ENCODE data around the gene GP1BB.
"Not testable (repeated sequence)": the region's sequence is repeated elsewhere in the genome, so short reads cannot be mapped to it uniquely, and the experiment has no call there.

Gene GP1BB

DNA sequence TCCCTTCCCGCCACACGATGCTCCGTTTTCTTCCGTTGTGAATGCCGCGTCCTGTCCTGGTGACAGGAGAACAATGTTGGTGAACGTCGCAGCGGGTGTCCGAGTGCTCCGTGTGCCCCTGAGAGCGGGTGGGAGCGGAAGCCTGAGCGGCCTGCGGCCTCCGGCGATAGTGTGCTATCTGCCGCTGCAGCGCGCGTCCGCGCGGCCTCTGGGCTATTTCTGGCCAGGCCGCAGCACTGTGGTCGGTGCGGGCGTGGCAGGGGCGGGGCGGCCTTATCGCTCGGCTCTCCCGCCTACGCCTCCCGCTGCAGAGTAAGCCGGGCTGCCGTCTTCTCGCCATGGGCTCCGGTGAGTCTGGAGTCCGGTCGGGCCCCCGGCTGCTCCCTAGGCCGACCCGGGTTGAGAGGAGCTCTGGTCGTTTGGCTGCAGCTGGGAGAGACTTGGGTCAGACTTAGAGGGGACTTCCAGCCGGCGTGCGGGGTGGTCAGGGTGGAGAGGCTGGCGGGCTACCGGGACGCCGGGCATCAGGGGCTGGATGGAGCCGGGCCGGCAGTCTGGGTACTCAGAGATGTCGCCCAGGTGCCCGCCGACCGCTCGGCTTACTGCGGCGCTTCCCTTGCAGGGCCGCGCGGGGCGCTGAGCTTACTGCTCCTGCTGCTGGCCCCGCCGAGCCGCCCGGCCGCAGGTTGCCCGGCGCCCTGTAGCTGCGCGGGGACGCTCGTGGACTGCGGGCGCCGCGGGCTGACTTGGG is at the start of gene GP1BB:
Gene GP1BB, plus strand, starts transcription at position 308 of the 751 bp plus-strand sequence. Its CDS starts 31 bp downstream, at position 339.
- no peak for DNase-seq

DNA sequence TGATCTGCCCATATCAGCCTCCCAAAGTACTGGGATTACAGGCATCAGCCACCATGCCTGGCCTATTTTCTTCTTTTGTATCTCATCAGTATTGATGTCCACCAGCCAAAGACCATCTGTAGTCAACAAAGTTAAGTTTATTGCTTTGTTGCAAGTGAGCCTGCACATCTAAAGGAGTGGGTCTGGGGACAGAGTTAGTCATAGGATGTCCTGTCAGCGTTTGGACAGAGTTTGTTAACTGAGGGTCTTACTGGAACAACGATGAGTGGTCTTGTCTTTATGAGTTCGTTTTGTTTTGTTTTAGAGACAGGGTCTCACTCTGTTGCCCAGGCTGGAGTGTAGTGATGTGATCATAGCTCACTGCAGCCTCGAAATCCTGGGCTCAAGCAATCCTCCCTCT is 49.7 kb upstream of the GP1BB start:
- DNase-seq, result no peak

DNA sequence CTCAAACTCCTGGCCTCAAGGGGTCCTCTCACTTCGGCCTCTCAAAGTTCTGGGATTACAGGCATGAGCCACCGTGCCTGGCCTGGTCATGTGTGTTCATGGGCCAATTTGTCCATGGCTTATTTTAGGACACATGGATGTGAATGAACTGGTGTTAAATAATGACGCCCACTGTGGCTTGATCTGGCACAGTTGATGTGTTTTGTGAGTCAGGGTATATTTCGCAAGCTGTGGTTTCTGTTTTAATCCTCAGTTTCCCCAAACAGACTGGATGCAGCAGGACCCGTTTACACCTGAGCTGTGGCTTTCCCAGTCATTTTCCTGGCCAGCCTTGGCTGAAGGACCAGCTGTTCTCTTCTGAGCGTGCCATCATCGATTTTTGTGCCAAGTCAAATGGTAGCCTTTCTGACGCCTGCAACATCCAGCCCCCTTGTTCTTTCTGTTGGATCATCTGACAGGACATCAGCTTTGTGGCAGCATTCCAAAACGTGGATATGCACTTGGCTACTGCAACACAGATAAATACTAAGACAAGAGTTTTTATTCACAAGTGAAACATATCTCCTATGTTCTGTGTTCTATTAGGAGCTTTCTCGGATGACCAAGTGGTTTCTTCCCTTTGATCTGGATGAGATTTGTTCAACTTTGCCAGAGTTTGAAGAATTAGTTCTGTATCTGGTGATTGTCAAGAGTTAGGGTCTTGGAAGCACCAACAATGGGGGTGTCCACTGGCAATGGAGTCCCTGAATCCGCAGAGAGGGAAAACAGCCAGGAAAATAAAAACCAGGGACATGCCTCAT is 49.0 kb upstream of the GP1BB start:
- DNase-seq, result no peak

DNA sequence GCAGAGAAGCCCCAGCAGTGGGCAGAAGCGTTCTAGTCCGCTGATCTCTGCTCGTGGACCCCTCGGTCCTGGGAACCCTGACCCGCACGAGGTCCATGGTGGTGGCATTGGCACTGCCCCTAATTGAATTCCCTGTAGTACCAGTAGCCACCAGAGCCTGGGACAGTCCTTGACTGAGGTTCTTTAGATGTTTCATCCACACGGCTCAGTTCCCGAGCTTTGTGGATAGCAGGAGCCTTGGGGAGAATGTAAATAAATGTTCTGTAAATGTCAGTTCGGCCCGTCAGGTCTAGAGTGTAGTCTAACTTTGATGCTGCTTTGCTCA is 48.4 kb upstream of the GP1BB start:
- no peak for DNase-seq

DNA sequence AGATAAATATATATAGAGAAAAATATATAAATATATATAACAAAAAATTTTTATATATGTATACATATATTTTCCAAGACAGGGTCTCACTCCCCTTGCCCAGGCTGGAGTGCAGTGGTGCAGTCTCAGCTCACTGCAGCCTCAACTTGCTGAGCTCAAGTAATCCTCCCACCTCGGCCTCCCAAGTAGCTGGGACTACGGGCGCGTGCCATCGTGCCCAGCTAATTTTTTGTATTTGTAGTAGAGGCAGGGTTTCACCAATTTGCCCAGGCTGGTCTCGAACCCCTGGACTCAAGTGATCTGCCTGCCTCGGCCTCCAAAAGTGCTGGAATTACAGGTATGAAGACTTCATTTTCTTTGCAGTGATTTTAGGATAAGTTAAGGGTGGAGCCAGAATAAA is 47.9 kb upstream of the GP1BB start:
- no peak for DNase-seq

DNA sequence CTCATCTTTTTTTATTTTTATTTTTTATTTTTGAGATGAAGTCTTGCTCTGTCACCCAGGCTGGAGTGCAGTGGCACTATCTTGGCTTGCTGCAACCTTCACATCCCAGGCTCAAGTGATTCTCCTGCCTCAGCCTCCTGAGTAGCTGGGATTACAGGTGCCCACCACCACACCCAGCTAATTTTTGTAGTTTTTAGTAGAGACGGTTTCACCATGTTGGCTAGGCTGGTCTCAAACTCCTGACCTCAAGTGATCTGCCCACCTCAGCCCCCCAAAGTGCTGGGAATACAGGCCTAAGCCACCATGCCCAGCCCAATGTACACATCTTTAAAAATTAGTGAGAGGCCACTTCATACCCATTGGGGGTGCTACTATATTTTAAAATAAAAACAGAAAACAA is 46.9 kb upstream of the GP1BB start:
- DNase-seq, result not testable (repeated sequence)

DNA sequence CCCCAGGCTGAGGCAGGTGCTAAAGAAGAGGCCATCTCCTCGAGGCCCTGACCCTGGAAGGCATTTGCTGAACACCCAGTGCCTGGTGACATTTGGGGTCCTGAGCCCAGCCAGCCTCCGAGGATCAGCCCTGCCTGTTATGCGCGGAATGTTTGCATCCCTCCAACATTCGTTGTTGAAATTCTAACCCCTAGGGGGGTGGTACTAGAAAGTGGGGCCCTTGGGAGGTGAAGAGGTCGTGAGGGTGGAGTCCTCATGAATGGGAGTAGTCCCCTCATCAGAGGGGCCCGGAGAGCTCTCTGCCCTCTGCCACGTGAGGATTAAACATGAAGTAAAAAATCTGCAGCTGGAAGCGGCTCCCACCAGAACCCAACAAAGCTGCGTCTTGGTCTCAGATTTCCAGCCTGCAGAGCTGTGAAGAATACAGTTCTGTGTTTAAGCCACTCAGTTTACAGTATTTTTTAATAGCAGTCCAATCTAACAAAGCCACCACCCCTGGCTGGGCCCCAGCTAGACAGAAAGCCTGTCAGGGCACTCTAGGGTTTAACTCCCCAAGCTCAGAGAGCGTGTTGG is 44.3 kb upstream of the GP1BB start:
- no peak for DNase-seq

DNA sequence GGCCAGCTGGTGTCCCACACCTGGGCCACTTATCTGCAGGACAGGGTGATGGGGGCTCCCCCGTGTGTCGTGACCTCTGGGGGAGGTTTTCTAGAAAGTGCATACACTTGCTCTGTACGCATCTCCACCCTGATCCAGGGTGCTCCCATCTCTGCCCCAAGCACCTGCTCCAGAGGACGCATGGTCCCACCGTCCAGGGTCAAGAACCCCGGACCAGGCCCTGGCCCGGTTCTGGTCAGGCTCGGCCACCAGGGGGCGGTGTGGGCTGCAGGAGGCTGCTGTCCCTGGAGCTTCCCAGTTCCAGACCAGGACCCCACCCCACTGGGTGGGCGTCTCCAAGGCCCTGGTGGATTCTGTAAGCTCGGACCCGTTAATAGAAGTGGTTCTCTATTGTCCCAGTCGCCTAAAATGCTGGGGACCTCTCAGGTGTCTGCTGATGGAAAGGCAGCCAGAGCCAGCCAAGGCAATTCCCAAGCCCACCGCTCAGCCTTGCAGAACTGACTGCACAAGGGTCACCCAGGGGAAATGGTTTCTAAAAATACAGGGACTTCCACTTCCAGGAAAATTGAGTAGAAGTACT is 43.7 kb upstream of the GP1BB start:
- DNase-seq, result no peak

DNA sequence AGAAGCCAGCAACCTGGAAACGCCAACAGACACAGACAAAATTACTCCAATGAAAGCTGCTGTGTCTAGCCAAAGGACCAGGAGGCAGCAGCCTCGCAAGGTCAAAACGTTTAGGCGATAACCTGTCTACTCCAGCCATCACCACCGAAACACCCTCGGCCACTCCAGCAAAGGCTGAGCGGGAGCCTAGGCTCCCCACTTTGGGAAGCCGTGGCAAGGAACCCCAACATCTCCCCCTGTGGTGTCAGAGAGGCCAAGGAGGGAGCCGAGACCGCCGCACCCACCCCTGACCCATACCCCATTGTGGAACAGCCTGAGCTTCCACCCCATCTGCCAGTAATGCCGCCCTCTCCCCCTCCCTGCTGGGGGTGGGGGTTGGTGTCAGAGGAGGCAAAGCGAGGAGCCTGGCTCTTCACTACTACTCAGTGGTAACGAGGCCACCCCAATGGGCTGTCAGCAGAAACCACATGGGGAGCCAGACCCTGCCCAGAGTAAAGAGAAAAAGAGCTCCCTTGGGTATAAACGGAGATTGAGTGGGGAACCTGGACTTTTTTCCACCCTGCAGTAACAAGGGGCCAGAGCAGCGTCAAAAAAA is 43.0 kb upstream of the GP1BB start:
- DNase-seq, result no peak

DNA sequence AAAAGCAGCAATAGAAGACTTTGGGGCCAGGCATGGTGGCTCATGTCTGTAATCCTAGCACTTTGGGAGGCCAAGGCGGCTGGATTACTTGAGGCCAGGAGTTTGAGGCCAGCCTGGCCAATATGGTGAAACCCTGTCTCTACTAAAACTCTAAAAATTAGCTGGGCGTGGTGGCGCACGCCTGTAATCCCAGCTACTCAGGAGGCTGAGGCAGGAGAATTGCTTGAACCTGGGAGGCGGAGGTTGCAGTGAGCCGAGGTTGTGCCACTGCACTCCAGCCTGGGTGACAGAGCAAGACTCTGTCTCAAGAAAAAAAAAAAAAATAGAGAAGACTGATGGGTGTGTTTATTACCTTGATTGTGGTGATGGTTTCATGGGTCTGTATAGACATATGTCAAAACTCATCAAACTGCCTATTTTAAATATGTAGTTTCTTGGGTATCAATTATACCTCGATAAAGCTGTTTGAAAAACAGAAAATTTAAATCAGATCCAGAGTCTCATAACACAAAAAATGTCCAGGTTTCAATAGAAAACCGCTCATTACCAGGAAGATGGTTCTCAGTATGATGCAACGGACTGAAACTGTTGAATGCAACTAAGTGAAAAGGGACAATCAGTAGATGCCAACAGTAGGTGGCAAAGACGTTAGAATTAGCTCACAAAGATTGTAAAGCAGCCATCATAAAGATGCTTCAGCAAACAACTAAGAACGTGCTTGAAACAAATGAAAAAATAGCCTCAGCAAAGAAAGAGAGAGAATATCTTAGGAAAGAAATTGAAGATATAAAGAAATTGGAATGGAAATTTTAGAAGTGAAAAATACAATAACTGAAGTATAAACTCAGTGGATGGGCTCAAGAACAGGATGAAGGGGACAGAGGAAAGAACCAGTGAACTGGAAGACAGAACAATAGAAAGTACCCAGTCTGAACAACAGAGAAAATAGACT is 42.2 kb upstream of the GP1BB start:
- DNase-seq, result no peak

DNA sequence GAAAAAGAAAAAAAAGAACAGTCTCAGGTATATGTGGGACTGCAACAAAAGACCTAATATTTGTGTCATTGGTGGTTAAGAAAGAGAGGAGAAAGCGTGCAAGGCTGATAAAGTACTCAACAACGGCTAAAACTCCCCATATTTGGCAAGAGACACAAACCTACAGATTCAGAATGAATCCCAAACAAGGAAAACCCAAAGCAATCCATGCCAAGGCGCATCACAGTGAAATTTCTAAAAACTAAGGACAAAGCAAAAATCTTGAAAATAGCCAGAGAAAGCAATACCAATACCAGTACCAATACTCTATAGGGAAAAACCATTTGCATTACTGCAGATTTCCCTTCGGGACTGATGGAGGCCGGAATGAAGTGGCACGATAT is 41.5 kb upstream of the GP1BB start:
- DNase-seq, result no peak

DNA sequence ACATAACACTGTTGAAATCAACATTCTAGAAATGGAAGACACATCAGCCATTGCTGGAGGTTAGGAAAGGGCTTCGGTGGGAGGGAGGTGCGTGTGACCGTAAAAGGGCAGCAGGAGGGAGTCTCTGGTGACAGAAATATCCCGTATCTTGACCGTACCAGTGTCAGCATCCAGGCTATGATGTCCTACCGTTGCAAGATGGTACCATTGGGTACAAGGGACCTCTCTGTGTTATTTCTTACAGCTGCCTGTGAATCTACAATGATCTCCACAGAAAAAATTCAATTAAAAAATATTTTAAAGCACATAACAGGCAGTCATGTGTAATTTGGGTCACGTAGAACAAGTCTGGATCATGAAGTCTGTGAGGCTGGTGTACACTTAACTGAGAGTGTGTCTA is 36.4 kb upstream of the GP1BB start:
- no peak for DNase-seq

DNA sequence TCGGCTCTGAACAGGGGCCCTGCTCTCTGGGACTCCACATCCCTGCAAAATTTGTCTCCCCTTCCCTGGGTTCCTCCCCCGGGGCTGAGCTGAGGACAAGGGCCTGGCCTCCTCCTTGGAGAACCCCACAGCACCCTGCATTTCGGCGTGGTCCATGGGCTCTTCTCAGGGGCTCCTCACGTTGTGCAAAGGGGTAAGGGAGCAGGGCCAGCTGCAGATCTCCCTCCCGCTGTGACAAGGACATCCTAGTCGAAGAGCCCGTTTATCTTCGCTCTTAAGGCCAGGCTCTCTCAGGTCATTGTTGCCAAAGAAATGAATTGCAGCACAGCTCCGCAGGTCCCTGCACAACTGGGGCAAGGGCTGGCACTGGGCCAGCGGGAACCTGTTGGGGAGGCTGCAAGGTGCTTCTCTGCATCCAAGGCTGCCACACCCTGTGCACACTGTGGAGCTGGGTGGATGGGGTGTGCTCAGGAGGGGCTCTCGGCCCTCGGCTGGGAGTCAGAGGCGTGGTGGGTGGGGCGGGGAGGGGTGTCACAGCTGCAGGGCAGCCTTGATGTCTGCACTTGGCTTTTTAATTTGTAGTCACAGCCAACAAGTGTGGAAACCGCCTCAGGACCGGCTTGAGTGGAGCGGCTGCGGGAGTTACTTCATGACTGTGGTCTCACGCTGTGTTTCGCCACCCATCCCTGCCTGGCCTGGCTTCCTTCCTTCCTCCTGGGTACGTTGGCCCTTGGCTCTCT is 35.6 kb upstream of the GP1BB start:
- no peak for DNase-seq

DNA sequence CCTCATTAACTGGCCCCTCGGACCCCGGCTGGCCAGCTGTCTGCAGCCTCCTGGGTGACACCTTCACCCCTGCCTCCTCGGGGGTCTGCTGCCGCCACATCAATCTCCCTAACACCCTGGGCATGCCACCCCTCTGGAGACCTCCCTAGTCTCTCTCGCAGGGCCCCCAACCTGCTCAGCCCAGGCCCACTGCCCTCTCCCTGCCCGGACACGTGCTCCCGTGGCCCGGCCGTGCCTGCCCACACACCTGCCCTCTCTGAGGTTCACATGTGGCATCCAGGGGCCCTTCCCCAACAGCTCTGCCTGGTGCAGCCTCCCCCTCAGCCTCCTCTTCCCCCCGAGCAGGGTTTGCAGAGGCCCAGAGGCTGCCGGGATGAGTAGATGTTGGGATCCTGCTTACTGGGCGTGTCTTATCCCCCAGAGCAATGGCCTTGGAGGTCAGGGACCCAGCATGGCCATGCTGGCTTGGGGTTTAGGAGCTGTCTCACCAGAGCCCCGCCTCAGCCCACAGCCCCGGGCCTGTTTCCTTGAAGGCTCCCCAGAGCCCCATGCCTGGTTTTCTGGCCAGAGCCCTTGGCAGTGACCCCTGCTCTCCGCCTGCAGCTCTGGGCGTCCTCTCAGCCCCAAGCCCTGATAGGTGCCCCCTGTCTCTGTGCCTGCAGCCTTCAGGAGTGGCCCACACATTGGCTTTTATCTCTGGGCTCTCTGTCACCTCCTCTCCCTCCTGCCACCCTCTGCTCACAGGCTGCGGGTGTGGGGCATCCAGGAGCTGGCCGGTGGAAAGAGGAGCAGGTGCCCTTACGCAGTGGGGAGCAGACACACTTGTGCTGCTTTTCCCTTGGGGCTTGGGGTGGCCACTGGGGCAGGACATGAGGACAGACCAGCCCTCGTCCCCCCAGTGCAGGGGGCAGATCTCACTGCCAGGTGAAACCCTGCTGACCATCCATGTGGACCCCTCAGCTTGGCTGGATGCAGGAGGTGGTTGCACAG is 34.7 kb upstream of the GP1BB start:
- no peak for DNase-seq

DNA sequence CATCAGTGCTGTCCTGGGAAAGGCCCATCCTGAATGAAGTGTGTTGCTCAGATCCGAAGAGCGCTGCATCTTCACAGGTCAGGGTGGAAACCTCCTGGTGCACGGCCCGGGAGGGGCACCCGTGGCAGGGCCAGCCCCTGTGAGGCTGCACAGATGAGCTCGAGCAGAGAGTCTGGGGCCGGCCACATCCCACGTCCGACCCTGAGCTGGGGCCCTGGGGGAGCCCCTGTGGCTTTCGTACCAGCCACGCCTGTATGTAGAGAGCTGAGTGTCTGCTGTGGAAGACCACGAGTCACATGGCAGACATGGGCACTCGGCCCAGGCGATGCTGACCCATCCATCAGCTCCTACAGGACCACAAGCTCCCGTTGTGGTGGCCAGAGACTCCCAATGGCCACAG is 33.9 kb upstream of the GP1BB start:
- no peak for DNase-seq

DNA sequence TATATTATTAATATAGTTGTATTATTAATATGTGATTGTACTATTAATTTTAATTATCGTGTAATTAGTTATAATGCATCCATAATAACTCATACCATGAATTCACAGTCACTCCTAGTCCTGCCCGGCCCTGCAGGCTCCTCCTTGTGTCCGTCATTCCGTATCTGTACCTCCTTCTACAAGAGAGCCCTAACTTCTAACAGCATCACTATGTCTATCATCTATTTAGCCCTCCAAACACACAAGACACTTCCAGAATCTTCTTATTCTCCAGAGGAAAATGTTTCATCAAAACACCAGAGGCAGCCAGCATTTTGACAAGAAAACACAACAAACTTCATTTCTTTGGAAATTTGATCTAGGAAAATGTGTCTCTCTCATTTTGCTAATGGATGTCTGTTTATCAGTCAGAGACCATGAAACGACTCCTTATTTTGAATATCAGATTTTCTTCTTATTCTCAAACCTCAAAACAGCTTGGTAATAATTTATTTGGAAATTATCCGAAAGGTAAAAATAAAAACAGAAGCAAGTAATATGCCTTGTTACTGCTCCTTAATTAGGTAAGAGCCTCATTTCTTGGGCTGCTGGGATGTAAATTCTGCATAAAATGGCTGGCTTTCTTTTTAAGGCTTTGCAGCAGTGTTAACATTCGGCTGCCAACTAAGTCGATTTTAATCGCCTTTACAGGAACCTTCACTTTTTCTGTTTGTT is 32.2 kb upstream of the GP1BB start:
- no peak for DNase-seq

DNA sequence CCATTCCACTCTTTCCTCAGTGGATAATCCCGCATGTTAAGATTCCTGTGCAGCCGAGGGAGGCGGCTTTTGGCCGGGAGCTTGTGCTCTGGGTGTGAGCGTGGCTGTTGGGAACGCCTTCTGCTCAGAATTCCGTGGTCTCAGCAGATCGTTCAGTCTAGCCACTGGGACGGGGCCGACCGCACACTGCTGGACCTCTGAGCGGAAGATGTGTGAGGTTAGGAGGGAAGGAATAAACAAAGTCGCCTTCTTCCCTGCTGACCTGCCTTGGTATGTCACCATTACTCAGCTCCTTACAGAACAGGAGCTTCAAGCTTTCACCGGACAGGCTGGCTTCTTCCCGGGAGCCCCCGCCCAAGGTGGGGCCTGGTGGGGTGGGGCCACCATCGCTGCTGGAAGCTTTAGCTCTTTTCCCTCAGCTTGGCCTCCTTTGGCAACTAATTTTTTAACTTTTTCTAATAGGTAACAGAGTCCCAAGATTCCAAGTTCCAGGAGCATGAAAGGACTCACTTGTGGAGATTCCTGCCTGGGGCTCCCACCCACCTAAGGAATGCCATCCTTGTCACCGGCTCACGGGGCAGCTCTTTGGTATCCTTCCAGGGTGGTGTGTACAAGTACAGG is 31.5 kb upstream of the GP1BB start:
- no peak for DNase-seq

DNA sequence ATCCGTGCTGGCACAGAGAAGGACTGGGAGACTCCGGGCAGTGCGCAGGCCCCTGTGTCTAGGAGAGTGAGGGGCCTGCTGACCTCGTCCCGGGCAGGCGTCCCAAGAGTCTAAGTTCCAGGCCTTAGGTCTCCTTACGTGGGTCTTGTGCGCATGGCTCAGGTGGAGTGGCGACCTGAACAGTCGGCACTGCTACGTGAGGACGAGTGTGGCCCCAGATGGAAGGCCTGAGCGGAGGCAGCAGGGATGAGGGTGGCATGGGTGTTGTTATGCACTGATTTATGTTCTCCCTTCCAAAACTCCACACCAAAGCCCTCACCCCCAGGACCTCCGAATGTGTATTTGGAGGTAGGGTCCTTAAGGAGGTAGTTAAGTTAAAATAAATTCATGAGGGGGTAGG is 29.8 kb upstream of the GP1BB start:
- DNase-seq, result no peak
